Measurements from ENCODE around the gene QPCTL. TPM values are rescaled to one million over a fixed set of nuclear protein-coding genes. Genes with fewer than 3 reads are reported as not detected.

QPCTL gene
- polyA plus RNA-seq (2013, experiment 1 of 2; ENCODE audit: insufficient read length), result 16.5 TPM
- 13.4 TPM for polyA plus RNA-seq (2013, experiment 2 of 2; ENCODE audit: insufficient read length)

DNA sequence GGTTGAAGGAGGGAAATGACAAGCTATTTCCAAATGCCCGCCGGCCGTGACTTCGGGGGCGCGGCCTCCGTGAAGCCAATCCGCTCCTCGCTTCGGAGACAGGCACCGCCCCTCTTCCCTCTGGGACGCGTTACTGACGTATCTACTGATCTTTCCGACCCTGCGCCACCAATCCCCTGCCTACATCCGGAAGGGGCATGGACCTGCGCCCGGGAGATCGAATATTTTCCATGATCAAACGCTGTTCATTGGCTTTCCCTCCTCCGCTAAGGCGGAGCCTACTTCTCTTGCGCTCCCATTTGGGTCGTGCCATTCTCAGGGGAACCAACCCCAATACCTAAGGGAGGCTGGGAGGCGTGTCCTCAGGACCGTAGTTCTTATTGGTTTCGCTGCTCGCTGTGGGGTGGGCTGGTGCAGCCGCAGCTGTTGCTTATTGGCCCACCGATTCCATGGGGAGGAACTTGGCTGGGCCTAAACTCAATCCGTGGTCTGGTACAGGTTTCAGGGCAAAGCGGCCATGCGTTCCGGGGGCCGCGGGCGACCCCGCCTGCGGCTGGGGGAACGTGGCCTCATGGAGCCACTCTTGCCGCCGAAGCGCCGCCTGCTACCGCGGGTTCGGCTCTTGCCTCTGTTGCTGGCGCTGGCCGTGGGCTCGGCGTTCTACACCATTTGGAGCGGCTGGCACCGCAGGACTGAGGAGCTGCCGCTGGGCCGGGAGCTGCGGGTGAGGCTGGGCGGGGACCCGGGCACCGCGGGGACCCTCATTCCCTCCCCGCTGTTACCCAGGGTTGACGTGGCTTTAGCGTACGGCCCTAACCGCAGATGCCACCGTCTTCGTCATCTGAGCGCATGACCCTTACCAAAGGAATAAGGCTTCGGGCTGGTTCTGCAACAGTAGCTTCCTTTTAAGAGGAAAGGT lies at the start of gene QPCTL:
Gene QPCTL, plus strand, starts transcription at position 480 of the 919 bp plus-strand sequence. Its CDS starts 38 bp downstream, at position 518.
- peak; percentile 100 for DNase-seq

DNA sequence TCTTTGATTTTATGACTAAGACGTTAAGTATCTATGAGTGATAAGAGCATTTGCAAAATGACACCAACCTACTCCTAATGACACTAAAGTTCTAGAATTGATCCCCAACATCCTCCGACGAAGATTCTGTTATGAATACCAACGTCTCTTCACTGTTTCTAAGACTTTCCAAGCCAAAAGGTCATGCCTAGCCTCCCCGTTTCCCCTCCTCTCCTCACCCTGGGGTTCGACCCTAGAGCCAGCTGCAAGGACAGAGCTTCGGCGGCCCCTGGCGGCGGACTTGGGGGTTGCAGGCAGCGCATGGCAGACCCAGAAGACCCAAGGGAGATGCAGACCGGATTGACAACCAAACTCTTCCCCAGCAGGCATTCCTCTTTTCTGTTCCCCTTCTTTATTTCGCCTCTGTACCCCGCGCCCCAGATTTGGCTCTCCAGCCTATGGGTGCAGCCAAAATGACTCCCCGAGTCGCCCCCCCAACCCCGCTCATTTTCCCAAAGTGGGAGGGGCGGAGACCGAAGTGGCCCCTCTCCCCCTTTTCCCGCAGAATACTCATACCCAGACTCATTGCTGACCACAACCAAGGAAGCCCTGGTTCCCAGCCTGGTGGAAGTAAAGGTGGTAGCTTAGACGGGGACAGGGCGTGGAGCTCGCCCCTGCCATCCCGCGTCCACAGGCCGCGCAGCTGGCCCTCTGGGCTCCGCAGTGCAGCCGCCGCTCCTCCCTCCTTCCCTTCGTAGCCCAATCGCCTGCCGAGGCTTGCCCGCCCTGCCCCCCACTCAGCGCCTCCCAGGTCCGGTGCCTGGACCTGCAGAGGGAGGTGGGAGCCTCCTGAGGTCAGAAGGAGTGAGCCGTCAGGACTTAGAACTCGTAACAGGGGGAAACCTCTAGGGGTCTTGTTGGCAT lies 49.2 kb upstream of the QPCTL start:
- DNase-seq, result peak; percentile 80

DNA sequence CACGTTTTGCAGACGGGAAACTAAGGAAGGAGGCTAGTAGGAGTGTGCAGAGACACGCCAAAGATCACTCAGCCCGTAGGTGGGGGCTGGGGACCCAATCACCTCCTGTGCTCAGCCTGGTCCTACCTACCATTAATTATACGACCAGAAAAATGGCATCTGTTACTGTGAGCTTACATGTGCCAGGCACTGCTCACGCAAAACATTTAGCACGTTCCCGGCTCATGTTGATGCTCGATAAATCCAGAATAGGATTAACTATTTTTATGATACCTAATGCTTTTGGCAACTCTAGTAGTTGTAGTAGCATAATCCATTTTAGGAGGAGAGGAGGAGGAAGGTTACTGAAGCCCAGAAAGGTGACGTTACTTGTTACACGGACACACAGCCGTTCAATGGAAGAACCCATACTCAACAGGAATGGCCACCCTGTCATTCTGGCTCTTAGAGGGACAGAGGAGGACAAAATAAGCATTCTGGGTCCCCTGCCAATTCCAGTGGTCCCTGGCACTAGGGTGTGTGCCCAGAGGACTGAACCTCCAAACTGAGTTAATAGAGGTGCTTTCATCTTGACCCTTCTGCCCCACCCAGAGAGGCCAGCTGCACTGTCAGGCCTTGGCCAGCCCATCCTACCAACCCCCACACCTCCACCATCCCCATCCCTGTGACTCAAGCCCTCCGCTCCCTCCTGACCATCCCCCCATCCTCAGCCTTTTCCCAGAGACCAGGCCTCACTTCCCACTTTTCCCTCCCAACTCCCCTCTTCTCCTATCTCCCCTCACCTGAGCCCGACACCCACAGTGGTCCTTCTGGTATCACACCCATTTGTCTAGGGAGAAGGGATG lies 48.3 kb upstream of the QPCTL start:
- no peak for DNase-seq

DNA sequence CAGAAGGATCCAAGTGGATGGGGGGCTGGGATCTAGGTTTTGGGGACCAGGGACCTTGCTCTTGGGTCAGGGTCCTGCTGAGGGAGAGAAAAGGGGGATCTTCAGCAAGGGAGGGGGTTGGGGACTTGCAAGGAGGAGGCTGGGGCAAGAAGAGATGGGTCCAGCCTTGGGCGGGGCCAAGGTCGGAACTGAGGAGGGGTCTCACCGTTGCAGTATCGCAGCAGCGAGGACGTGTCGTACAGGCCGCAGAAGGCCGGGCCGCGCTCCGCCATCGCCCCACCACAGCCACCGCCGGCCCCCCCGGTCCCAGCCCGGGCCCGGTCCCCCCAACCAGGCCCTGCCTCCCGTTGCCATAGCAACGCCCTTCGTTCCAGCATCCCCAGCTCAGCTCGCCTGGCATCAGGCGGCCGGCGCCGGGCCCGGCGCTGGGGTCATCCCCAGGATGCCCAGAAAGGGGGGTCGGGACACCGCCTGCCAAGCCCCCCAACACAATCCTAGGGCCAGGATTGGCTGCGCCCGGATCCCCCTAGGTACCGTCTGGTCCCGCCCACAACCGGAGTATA lies 47.3 kb upstream of the QPCTL start:
- no peak for DNase-seq

DNA sequence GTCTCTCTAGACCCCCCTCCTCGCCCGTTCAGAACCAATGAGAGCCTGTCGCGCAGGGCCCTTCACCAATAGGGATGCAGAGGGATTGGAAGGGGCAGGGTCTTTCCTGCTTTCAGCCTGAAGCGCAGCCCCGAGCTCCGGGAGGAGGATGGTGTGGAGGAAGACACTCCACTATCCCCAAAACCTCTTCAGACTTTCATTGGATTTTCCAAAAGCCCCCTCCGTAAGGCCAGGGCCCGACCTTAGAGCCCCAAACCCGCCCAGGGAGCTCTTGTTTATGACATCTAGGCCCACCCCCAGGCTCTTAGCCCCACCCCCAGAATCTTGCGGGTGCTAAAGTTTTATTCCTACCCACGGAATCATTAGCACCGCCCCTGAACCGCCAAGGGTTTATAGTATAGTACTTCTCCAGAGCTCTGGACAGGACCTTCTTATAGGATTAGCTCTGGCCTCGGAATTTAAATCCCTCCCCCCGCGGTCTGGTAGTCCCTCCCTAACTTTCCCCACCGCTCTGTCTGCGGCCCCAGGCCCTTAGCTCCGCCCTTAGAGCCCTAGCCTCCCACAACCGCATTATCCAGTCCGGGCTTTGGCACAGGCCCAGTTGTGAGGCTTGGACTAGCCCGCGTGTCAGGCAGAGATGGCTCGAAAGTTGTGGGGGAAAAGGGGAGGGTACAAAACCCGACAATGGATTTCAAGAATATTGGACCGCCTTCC lies 46.7 kb upstream of the QPCTL start:
- peak; percentile 95 for DNase-seq

DNA sequence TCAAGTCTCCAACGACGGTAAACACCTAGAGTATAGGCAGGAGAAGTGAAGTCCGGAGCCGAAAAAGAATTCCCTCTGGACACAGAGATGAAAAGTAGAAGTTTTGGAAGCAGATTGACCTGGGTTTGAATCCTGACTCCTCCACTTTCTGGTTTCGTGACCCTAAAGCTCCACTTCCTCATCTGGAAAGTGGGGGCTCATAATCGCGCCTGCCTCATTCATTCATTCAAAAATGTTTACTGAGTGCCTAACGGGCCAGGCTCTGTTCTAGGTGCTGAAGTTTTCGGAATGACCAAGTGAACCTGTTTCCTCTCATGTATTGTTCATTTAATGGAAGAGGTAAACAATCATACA lies 46.1 kb upstream of the QPCTL start:
- DNase-seq, result no peak

DNA sequence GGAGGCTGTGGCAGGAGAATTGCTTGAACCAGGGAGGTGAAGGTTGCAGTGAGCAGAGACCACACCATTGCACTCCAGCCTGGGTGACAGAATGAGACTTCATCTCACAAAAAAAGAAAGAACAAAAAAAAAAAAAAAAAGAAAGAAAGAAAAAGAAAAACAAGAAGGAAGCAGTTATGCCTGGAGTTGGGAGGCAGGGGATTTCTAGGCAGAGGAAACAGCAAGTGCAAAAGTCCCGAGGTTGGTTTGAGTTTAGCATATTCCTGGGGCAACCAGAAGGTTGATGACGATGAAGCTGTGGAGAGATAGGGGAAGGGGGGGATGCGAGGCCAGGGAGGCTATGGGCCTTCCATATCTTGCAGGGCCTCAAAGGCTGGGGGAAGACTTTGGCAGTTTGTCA lies 41.7 kb upstream of the QPCTL start:
- no peak for DNase-seq

DNA sequence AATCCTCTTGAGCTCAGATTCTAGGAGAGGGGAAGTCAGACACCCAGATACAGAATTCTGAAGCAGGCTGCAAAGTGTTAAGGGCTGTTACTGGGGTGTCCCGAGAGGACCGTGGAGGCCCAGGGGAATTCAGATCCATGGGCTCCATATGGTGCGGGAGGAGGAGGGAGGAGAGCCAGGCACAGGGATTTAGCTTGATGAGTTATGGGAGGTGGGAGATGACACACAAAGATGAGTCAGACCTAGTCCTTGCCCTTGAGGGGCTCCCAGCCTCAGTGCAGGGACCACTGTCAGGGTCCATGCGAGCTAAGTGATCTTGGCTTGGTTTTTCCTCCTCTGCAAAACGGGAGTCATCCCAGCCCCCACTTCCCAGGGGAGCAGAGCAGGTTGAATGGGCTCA lies 38.8 kb upstream of the QPCTL start:
- no peak for DNase-seq

DNA sequence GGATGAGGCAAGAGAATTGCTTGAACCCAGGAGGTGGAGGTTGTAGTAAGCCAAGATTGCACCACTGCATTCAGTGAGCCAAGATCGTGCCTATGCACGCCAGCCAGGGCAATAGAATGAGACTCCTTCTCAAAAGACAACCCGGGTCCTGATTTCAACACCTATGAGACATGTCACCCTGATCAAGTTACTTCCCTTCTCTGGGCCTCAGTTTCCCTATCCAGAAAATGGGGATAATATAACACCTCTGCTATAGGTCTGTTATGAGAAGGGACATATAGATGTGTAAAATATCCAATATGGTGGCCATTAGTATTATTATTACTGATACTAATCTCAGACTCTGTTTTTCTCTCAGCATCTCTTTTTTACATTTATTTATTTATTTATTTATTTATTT lies 37.4 kb upstream of the QPCTL start:
- DNase-seq, result no peak

DNA sequence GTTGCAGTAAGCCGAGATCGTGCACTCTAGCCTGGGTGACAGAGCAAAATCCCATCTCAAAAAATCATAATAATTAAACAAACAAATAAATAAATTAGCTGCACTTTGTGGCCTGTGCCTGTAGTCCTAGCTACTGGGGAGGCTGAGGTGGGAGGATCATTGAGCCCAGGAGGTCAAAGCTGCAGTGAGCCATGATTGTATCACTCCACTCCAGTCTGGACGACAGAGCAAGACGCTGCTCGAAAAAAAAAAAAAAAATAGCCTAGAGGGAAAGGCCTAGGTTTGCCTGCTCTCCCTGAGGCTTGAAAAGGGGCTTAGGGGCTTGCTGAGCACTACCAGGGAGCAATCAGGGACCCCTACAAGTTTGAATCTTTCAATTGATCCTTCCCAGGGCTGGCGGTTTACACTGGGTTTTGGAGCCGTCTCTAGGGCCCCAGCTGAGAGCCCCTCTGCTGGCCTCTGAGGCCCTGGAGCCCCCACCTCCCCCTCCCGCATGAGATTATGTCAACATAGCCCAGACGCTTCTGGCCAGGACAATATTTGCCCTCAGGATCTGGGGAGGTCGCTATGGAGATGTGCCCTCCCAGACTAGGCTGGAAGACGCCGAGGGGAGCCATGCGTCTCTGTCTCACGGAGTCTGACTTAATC lies 34.8 kb upstream of the QPCTL start:
- no peak for DNase-seq

DNA sequence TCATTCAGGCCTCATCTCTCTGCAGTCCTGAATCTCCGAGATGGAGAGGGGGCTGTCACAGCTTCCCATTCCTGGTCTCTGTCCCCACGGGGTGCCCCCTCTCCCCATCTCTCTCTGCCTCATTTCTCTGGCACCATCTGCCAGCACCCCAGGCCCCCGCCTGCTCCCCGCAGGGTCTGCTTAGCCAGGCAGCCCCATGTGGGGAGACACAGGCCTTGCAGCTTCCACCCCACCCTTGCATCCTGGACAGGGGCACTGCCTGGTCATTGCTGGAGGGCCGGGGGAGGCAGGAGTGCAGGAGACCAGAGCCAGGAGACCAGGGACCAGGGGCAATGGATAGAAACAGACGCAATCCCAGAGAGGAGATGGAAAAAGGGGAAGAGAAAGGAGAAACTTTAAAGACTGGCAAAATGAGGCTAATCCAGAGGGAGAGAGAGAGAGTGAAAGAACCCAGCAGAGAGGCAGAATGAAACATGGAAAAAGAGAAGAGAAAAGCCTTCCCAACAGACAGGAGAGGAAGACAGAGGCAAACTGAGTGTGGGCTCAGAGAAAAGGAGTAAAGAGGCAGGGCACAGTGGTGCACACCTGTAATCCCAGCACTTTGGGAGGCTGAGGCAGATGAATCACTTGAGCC lies 33.3 kb upstream of the QPCTL start:
- no peak for DNase-seq

DNA sequence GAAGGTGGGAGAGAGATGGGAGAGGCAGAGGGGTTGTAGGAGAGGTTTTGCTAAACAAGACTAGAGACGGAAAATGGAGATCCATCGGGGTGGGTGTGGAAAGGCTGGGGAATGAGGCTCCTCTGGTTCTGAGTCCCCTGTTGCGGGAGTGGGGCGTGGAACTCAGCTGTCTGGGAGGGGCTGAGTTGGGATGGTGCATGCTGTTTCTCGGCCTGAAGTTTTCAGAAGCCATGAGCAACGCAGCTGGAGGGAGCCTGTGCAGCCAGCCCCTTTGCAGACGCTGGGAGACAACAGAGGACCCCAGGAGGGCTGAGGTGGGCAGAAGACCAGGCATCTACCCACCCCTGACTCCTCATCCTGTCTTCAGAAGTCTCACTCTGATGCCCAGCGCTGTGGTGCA lies 31.8 kb upstream of the QPCTL start:
- DNase-seq, result no peak

DNA sequence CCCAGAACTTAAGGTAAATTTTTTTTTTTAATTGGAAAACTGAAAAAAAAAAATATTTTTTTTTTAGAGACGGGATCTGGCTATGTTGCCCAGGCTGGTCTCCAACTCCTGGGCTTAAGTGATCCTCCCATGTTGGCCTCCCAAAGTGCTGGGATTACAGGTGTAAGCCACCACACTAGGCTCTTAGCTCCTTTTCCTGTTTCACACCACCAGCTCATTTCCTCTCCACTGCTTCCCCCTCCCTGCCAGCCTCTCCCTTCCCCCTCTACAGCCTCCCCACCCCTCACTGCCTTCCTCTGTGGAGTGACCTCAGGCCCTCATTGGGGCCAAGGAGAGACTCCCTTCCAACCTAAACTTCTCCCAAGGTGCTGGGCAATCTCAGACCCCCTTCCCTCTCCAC lies 28.7 kb upstream of the QPCTL start:
- no peak for DNase-seq

DNA sequence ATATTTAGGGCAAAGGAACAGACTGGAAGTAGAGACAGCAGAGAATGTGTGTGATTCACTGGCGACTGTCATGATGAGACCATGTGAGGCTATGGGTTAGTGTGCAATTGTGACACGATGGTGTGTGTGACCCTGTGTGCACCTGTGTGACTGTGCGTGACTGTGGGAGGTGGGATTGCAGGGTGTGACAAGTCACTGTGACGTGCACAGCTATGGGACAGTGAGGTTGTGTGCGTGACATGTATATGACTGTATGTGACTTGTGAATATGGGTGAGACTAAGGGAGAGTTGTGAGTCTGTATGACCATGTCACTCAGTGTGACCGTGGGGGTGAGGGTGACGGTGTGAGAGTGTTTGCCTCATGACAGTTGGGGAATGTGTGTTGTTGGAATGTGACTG lies 27.9 kb upstream of the QPCTL start:
- DNase-seq, result no peak

DNA sequence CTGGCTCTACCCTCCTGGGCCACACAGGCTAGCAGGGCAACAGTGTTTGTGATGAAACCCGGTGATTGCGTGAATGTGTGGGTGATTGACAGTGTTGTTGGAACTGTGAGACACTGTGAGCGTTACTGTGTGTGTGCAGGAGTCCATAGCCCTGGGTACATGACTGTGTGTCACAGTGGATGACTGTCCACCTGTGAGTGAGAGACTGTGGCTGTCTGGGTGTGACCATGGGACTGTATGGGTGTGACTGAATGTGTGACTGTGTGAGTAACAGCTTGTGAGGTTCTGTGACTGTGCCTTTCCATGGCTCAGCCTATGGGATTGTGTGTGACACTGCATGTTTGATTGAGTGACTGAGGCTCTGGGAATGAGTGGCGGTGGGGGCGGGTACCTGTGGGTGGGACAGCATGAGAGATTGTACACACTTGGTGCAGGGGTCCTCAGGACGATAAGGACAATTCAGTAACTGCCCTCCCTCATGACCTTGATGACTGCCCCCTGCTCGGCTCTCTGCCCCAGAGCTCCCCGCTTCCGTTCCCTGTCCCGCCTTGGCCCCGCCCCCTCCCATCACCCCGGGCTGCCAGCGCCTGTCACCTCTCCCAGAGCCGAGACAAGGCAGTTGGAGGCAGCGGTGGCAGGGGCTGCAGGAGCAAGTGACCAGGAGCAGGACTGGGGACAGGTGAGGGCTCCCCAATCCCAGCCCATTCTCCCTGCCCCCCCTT lies 24.7 kb upstream of the QPCTL start, which contains the start of gene GIPR:
Gene GIPR, plus strand, starts transcription at position 602 of the 722 bp plus-strand sequence. CDS start 1,300 bp downstream, outside the sequence.
- DNase-seq, result peak; percentile 55

DNA sequence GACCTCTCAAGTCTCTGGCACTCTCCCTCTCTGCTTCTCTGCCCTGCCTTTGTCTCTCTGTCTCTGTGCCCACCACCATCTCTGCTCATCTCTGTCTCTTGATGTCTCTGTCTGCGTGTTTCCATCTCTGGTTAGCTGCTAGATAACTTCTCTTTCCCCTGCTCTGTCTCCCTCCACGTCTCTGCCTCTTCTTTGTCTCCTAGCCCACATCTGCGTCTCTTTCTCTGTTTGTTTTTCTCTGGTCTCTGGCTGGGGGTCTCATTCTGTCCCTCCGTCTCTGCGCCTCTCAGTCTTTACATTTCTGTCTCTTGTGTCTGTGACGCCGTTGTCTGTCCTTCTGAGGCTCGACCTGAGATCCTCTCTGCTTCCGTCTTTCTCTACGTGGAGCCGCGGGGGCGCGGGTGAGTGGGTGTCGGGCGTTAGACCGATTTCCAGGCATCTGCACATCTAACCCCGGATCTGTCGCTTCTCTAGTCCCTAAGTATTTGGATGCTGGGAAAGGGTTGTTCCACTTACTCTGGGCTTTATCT lies 24.1 kb upstream of the QPCTL start:
- no peak for DNase-seq

DNA sequence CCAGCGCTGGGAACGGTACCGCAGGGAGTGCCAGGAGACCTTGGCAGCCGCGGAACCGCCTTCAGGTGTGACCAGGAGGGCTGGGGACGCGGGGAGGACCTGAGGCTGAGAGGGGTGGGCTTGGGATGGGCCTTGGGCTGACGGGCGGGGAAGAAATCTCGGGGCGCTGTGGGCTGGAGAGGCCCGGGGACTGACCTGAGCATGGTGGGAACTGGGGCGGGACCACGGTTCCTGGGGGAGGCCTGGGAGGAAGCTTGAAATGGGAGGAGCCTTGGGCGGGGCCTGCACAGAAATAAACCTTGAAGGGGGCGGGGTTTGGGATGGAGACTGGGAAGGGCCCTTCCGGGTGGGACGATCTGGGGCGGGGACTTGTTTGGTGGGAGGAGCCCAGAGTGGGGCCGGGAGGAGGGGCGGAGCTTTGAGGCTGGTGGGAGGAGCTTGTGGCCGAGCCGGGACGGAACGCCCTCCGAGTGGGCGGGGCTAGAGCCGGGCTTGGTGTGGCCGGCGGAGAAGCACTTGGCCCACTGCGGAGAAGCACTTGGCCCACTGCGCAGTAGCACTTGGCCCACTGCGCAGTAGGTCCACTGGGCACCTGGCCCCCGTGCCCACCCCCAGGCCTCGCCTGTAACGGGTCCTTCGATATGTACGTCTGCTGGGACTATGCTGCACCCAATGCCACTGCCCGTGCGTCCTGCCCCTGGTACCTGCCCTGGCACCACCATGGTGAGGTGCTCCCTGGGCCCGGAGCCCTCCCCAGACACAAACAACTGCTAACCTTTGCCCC lies 21.6 kb upstream of the QPCTL start:
- DNase-seq, result peak; percentile 74

DNA sequence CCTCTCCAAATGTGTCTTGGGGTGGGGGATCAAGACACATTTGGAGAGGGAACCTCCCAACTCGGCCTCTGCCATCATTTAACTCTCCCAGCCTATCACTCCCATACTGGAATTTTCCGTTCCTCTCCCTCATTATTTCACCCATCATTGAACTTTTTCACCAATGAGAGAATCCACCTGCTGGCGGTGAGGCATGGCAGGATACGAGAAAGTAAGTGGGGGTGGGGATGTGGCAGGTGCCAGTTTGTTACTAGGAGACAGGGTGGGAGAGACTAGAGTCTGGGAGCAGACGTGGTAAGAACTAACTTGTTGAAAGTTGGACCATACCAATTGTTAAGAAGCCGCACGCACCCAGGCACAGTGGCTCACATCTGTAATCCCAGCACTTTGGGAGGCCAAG lies 17.5 kb upstream of the QPCTL start:
- no peak for DNase-seq
